ENCODE measurements around the gene PLA2G4A. TPM values are rescaled to one million over a fixed set of nuclear protein-coding genes. Genes with fewer than 3 reads are reported as not detected.

PLA2G4A gene
- total RNA-seq, 4 donors from 2014 or later: 7.9 to 13.4 (median 9.5) TPM

DNA sequence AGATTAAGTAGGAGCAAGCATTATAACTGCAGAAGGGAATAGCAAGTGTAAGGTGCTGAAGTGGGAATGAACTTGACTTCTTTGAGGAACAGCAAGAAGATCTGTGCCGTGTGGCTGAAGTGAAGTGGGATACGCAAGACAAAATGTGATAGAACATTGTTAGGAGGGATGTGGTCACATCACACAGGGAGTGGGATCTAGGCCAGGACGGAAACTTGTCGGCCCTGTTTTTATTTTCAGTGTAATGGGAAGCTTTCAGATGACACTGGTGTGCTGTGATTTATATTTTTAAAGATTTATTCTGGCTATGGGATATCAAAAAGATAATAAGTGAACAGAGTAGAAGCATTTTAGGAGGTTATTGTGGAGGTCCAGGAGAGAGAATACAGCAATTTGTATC, 116.4 kb downstream of the PLA2G4A start:
- TF ChIP-seq, protein P1, sequence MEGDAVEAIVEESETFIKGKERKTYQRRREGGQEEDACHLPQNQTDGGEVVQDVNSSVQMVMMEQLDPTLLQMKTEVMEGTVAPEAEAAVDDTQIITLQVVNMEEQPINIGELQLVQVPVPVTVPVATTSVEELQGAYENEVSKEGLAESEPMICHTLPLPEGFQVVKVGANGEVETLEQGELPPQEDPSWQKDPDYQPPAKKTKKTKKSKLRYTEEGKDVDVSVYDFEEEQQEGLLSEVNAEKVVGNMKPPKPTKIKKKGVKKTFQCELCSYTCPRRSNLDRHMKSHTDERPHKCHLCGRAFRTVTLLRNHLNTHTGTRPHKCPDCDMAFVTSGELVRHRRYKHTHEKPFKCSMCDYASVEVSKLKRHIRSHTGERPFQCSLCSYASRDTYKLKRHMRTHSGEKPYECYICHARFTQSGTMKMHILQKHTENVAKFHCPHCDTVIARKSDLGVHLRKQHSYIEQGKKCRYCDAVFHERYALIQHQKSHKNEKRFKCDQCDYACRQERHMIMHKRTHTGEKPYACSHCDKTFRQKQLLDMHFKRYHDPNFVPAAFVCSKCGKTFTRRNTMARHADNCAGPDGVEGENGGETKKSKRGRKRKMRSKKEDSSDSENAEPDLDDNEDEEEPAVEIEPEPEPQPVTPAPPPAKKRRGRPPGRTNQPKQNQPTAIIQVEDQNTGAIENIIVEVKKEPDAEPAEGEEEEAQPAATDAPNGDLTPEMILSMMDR (IDR thresholded peaks at IDR 0.05; ENCODE audit: low read depth): no peak

DNA sequence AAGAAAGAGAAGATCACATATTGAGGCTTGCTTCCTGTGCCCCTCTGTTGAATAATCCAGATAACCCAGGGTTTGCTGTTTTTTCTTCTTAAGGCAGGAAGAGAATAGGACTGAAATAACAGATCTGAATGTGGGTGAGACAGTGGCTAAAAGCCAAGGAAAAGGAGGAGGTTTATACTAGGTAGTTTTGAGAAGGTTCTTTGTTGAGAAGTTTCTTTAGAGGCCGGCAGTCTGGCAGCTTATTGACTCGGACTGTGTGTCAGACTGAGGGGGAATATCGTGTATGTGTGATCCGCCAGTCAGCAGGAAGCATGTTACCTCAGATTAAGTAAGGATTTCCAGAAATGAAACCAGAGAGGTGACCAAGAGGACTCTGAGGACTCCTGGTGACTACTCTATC, 119.8 kb downstream of the PLA2G4A start:
- TF ChIP-seq, protein P1 (IDR thresholded peaks at IDR 0.05; ENCODE audit: low read depth): no peak

DNA sequence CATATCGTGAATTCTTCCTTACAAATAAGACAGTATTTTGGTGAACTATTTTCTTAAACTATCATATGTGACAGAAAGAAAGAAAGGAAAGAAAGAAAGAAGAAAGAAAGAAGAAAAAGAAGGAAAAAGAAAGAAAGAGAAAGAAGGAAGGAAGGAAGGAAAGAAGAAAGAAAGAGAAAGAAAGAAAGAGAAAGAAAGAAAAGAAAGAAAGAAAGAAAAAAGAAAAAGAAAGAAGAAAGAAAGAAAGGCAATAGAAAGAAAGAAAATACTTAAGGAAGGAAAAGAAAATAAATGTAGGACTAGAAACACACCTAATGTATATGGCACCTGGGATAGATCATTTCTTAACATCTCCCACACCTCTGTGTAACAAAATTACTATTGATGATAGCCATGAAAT, 120.4 kb downstream of the PLA2G4A start:
- TF ChIP-seq, protein P1 (IDR thresholded peaks at IDR 0.05; ENCODE audit: low read depth): no peak

DNA sequence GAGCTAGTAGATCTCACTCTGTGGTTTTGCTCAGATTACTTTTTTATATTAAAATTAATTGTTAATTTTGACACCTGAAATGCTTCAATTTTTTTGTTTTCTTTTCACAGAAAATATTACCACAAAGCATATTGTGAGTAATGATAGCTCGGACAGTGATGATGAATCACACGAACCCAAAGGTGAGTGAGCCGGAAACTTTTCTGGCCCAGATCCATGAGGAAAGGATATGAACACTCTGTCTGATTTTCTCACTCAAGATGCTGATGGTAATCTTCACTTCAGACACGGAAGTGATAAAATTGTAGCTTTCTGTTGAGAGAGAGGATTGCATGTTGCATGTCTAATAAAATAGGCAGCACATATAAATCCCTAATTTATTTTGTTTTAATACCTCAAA, 121.8 kb downstream of the PLA2G4A start:
- TF ChIP-seq, protein P1 (IDR thresholded peaks at IDR 0.05; ENCODE audit: low read depth): no peak

DNA sequence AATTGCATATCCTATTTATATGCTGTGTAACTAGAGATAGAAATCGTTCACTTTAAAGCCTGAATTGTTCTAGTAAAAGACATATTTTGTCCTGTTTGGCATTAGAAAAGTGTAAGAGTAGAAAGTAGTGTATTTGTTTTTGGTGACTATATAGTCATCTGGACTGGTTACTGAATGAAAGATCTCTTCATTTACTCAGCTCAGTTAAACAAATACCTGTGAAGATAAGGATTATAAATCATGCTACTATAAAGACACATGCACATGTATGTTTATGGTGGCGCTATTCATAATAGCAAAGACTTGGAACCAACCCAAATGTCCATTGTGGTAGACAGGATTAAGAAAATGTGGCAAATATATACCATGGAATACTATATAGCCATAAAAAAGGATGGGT, 125.1 kb downstream of the PLA2G4A start:
- TF ChIP-seq, protein P1 (IDR thresholded peaks at IDR 0.05; ENCODE audit: low read depth): no peak

DNA sequence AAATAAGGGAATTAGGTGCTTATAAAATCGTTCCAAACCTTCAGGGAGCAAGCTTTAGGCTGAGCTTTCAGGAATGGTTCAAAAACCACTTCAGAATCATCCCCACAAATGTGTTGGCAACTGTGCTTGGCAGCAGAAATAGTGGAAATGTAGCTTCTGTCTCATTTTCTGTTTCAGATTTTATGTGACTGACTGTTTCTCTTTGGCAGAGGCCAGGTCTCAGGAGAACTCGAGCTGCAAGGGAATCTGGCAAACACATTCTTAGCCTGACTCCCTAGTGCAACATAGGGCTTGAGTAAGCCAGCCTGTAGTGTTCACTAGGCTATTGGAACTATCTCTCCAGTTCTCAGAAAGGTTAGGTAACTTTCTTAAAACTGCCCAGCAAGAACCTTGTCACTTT, 128.6 kb downstream of the PLA2G4A start:
- TF ChIP-seq, protein P1 (IDR thresholded peaks at IDR 0.05; ENCODE audit: low read depth): no peak

DNA sequence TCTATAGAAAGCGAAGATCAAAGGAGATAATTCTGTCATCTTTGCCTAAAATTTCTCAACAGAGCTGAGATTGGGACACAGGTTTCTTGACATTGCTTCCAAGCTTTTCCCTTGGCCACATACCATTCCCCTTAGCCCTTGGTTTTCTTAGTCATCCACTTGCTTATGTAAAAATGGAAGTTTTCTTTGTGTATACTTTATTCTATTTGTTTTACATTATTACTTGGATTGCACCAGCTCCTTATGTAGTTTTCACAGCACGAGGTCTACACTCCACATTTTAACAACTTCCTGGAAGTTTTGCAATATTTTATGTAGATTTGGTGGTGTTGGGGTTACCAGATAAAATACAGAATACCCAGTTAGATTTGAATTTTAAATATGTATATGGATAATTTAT, 129.8 kb downstream of the PLA2G4A start:
- TF ChIP-seq, protein P1 (IDR thresholded peaks at IDR 0.05; ENCODE audit: low read depth): no peak
